Stimulated activated CD4-positive, alpha-beta T cell treated with anti-CD3 and anti-CD28 coated beads, Interleukin-1b, Interleukin-23, amount 100 ng/mL, for 24 hours (primary cell): ENCODE data around the gene TMEM242.
"Not testable (repeated sequence)": the region's sequence is repeated elsewhere in the genome, so short reads cannot be mapped to it uniquely, and the experiment has no call there.

Source experiments
- DNase-seq, 4 experiments: peaks; one replicate each; pipeline ENCODE4 v3.0.0-alpha.2; 2020; ENCODE audit warnings: low read depth in 4 of 4, low spot score in 1 of 4

The TMEM242 gene

DNA sequence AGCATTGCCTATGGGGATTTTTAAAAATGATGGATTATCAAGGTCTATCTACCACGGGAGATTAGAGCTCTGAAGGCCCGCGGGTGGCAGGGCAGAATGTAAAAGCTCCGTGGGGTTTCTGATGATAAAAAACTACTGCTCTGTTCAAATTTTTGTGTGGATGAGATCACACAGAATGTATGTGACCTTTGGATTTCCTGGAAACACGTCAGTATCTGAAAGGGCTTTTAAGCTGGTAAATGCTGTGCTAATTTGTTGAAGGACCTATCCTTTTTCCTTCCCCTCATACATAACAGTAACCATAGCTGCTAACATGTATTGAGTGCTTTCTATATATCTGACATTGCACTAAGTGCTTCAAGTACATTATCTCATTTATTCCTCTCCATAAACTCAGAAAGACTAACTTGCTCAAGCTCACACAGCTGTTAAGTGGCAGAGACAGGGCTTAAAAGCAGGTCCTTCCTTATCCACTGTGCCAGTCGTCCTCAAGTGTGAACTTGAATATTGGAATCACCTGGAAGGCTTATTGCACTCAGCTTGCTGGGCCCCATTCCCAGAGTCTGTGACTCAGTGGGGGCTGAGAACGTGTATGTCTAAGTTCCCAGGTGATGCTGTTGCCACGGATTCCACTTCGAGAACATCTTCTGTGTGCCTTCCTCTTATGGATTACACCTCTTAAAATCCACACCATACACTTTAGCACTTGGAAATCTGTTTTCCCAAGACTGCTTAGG lies 1.9 kb upstream of the TMEM242 start:
- no peak for DNase-seq

DNA sequence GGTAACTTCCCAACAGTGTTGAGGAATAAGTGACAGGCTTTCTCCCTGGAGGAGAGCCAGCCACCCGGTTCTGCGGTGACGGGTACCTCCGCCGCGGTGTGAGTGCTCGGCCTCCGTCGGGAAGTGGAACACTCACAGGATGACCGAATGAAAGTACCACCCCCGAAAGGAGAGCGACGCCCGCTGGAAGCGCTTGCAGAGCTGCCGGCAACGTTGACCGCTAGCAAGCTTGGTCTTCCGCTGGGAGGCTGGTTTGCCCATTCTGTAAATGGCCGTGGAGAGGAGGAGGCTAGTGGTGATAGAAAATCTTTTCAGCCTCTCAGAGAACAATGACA lies 614 bp upstream of the TMEM242 start:
- peak in 2 of 4 experiments; percentile 6 to 7 for DNase-seq

DNA sequence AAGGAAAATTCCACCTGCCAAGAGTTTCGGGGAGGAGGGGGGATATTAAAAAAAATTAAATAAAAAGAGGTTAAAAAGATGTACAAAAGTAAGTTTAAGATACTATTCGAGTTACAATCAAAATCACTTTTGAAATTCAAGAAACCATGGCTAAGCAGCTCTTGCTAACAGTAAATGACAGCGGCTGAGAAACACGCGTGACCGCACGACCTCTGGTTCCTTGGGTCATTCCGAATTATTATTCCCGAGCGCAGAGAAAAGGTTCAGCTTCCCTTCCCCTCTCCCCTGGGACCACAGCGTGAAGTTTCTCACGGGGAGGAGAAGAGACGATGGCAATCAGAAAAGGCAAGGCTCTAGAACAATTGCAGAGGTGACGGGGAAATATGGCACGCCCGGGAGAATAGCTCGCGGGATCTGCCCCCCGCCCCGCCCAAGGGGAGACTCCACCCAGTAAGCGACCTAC lies 496 bp downstream of the TMEM242 start:
- peak in 3 of 4 experiments; percentile 46 to 84 (median 72) for DNase-seq

DNA sequence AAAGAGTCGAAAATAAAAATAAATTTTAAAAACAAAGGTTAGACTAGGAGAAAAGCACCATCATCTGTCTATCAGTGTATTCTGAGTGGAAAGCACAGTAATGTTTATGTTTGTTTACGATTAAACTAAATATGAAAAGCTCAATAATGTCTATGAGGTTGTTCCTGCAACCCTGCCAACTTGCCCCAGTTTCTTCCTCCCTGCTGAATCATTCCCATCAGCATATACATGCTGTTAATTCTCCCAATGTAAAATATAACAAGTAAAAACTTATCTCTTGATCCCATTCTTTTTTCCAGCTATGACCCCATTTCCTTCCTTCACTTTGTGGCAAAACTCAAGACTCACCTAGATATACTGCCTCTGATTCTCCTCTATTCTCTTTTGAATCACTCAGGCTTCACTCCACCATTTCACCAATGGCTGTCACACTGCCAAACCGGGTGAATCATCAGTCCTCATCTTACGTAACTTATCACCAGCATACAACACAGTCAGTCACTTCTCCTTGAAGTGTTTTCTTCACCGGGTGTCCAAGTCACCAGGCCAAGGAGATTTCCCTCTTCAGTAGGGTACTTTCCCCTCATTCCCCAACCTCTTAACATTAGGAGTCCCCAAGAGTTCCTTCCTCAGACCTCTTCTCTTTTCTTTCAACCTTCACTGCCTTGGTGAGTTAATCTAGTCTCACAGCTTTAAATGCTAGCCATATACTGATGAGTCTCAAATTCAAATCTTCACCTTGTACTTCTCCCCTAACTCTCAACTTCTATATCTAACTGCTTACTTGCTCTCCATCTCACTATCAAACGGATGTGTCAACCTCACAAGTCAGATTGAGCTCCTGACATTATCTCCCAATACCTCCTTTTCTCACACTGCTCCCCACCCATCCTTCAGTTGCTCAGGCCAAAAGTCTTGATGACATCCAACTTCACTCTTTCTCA lies 6.2 kb downstream of the TMEM242 start:
- DNase-seq = no peak

DNA sequence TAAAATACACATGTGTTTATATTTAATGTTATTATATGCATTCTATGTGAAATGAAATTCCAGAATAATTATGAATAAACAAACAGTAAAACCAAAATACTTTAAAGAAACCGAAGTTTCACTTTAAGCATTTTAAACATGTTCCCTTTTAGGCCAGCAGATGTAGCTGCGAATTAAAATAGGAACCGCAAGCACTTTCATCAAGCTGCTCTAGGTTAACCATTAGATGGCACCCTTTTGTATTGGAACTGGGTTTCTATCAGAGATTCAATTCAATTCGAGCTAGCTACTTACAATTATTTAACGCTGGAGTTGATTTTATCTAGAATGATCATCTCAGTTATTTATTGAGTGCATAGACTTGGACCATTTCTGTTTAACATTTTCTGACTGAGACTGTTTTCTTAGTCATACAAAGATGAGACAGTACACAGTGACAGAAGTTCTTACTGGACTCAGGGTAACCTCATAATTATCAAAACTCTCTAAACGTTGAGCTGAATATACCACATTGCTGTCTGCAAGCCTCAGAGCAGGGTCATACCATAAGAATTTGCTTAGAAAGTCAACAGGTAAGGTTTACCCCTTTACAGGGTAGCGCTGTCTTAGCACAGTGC lies 8.5 kb downstream of the TMEM242 start:
- no peak for DNase-seq

DNA sequence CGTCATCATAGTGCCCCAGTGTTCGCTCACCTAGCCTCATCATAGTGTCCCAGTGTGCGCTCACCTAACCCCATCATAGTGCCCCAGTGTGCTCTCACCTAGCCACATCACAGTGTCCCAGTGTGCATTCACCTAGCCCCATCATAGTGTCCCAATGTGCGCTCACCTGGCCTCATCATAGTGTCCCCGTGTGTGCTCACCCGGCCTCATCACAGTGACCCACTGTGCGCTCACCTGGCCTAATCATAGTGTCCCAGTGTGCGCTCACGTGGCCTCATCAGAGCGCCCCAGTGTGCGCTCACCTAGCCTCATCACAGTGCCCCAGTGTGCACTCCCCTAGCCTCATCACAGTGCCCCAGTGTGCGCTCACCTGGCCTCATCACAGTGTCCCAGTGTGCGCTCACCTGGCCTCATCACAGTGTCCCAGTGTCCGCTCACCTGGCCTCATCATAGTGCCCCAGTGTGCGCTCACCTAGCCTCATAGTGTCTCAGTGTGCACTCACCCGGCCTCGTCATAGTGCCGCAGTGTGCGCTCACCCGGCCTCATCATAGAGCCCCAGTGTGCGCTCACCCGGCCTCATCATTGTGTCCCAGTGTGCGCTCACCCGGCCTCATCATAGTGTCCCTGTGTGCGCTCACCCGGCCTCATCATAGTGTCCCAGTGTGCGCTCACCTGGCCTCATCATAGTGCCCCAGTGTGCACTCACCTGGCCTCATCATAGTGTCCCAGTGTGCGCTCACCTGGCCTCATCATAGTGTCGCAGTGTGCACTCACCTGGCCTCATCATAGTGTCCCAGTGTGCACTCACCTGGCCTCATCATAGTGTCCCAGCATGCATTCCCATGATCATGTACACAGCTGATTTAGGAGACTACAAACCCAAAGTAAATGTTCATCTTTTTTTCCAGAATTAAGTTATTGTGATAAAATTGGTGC lies 9.5 kb downstream of the TMEM242 start:
- DNase-seq = no peak

DNA sequence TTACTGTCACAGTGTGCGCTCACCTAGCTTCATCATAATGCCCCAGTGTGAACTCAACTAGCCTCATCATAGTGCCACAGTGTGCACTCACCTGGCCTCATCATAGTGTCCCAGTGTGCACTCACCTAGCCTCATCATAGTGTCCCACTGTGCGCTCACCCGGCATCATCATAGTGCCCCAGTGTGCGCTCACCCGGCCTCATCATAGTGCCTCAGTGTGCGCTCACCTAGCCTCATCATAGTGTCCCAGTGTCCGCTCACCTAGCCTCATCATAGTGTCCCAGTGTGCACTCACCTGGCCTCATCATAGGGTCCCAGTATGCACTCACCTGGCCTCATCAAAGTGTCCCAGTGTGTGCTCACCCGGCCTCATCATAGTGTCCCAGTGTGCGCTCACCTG lies 10.6 kb downstream of the TMEM242 start:
- DNase-seq = no peak

DNA sequence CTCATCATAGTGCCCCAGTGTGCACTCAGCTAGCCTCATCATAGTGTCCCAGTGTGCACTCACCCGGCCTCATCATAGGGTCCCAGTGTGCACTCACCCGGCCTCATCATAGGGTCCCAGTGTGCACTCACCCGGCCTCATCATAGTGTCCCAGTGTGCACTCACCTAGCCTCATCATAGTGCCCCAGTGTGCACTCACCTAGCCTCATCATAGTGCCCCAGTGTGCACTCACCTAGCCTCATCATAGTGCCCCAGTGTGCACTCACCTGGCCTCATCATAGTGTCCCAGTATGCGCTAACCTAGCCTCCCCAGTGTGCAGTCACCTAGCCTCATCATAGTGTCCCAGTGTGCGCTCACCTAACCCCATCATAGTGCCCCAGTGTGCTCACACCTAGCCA lies 12.6 kb downstream of the TMEM242 start:
- not testable (repeated sequence) for DNase-seq

DNA sequence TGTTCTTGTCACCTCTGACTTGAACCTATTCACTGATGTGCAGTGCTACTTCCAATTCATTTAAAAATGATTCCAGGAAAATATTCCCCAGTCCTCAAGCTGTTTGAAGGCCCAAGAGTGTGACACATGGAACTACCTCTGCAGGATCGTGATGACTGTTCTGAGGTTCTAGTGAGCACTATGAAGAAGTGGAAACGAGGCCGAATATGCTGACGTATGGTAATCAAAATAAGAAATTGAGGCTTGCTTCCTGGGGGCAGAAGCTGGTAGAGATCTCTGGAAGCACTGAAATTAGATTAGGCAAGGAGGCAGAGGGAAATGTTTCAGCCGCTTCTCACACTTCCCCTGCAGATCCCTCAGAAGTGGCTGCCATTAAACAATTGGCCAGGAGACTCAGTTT lies 15.7 kb downstream of the TMEM242 start:
- DNase-seq = no peak

DNA sequence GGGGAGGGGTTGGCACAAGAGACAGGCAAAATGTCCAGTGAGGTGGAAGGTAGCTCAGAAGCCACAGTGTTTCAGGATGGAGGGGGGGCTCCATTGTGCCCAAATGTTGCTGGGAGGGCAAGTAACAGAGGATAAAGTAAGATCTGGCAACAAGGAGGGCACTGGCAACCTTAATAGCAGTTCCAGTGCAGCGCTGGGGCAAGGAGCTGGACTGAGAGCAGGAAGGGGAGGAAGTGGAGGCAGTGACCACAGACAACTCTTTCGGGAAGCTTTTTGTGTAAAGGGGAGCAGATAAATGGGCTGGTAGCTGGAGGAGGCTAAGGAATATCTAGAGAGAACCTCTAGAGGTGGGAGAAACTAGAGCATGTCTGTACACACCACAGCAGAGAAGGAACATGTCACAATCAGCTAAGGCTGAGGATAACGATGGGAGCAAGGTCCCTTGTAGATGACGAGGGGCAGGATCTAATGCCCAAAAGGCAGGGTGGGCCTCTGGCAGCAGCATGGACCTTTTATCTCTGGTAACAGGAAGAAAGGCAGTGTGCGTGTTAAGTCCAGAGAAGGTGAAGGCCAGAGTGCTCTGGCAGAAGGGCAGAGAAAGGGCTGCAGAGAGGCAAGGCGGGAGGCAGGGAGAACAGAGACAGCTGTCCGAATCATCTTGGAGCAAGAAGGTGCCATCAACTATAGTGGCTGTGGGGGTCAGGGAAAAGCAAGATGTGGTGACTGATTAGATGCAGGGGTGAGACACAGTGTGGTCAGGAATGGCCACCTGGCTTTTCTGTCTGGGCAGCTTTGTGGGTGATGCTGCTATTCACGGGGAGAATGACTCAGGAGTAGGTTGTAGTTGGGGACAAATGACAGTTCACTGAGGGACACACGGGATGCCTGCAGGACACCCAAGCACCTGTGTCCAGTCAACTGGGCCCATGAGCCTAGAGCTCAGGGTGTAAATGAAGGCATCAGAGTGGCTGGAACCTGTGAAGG lies 17.4 kb downstream of the TMEM242 start:
- DNase-seq = no peak

DNA sequence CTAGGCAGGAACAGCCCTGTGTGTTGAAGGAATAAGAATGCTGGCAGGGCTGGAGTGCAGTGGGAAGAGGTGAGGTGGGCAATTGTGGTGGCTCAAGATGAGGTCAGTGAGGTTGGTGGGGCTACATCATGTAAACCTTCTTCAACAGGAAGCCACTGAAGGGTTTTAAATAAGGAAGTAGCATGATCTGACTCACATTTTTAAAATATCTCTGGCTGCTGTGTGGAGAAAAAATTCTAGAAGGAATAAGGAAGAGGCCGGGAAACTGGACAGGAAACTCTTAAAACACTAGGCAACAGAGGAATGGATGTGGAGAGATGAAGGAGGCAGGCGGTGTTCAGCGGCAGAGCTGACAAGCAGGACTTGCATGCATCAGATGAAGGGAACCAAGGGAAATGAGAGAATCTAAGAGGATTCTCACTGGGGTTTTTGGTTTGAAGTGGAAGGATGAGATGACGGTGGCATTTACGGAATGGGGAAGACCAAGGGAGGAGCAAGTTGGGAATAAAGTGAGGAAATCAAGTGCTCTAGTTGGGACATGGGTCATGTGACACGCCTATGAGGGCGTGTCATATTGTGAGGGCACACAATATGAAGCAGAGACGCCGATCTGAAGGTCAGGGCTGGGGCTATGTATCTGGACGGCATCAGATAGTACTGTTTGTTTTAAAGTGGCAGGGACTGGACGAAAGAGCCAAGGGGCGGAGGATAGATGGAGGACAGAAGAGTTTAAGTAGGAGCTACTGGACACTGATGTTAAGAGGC lies 18.2 kb downstream of the TMEM242 start:
- DNase-seq = no peak

DNA sequence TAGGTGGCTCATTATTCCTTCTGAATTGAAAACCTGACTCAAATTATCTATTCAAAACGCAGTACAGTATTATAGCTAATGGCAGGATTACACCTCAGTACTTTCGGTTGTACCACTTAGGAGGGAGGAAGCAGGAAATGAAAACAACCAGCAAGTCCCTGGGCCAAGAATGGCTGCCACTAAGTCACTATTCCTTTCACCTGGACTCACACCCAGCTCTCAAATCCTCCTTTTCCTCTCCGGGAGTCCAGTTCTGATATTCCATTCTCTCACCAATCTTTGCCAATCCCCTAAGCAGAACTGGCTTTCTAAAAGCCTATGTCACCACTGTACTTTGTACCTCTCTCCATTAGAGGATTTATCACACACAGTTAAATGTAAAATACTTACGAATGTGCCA lies 20.6 kb downstream of the TMEM242 start:
- DNase-seq = no peak

DNA sequence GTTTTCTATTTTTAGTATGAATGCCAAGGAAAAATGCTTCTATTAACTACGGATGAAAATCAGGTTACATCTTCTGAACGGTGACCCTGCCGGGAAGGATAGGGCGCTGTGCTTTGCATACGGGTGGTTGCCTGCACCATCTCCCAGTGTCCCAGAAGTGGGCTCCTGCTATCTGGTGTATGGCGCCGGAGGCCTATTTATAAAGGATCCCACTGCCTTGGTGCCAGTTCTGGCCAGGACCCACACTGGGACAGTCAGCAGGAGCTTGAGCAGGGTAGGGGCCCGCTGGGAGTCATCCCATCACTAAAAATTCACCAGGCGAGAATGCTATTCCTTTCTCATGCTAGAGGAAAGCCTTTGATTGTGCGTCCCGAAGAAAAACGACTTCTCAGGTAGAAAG lies 22.9 kb downstream of the TMEM242 start:
- no peak for DNase-seq

DNA sequence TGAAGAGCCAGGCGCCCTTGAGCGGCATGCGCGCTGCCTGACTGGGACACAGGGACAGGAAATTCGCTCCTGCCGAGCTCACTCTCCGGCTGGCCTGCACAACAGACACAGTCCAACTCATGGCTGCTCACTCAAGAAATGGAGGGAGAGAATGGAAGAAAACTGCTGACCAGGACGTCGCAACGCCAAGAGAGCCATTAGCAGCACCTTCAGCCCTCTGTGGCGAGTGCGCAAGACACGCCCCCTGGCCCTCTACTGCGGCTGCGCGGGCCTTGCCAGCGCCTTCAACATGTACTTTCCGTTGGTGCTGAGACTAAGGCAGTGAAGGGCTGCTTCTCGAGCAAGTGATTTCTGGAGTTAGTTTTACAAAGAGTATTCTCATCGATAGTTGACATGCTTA lies 23.3 kb downstream of the TMEM242 start:
- no peak for DNase-seq

DNA sequence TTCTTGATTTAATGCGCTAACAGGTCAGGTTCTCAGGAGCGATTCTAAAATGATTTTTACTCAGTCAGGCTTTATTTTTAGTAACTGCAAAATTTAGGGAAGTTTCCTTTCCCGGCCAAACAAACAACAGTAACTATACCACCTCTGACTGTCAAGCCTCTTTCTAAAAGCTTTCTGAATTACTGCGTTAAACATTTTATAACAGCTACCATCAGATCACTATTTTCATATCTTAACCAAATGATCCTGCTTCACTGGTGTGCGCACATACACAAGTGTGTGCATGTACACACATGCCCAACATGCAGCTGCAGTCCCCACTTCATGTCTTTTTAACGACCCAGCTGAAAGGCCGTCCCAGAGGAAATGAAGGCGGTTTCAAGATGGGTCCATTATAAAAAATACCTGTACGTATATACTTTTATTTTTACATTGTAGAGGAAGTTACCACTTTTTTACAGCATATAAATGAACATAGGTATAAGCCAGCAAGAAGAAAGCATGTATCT lies 25.0 kb downstream of the TMEM242 start:
- no peak for DNase-seq

DNA sequence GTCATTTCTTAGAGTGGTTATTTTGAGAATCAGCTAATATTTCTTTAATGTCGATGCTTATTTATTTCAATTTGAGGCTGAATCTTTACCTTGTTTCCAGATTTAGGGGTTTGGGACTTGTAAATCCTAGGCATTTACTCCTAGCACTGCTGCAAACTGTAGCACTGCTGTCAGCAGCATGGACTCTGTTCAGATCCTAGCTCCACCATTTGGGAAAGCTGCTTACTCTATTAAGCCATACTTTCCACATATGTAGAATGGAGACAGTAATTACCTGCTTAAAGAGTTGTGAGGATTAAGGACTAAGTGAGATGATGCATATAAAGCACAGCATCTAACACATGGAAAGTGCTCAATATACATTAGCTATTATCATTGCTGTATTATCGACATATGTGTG lies 28.7 kb downstream of the TMEM242 start:
- DNase-seq = no peak

DNA sequence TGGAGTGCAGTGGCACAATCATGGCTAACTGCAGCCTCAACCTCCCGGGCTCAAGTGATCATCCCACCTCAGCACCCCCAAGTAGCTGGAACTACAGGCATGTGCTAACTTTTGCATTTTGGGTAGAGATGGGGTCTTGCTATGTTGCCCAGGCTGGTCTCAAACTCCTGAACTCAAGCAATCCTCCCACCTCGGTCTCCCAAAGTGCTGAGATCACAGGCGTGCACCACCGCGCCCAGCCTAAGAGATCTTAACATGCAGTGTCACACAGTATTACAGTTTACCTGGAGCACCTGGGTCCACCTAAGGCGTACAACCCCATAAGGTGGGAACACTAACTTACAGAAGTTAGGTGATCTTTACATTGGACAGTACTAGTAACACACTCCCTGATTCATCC lies 29.5 kb downstream of the TMEM242 start:
- DNase-seq = no peak

DNA sequence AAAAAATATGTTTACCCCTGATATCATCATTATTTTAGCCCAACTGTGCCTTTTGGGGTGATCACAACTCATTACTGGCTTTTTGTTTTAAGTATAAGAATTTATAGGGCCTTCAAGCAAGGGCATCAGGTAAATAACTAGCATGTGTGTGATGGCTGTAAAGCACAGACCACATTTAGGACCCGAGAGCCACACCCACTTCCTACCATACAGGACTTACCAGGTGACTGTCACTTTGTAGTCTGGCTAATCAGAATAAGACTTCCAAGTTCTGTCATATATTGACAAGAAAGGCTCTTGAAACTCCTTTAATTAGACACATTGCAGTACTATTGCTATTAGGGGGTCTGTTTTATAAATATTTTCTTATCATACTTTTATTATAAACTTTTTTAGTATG lies 31.1 kb downstream of the TMEM242 start:
- no peak for DNase-seq

DNA sequence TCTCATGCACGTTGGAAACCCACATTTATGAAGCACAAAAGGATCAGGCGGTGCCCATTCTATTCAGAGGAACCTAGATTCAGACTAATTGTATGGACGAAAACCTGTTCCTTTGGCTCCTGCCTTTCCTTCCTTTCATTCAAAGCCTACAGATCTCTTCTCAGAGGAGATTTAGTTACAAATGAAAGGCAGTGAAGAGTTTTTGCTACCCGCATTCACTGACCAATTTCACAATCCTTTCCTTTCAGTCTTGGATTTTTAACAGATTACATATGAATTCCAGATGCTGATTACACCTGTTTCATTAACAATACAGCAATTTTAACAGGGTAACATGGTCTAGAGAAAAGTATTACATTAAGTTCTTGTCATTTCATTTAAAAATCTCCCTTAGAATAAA lies 32.0 kb downstream of the TMEM242 start:
- DNase-seq = no peak
